A673 (cell line): ENCODE data around the gene PHYH. TPM values are rescaled to one million over a fixed set of nuclear protein-coding genes. Genes with fewer than 3 reads are reported as not detected.

ENCODE experiments used
- BruUV-seq: library from RNA; stranded (reverse); fragments of 400-500 nt; replicated peaks from 2 replicates; lab custom pipeline; 2021; lab: Mats Ljungman, UMichigan
- CTCF ChIA-PET: fragments of 300-600 bp; sonication (Branson Sonifier 250); formaldehyde crosslinking; loops from one replicate; lab custom pipeline; 2022; ENCODE audit warnings: antibody characterized with exemption; lab: Charles Lee
- POLR2A ChIA-PET: fragments of 300-600 bp; sonication (Branson Sonifier 250); formaldehyde crosslinking; loops from one replicate; lab custom pipeline; 2022; ENCODE audit warnings: antibody characterized with exemption; ENCODE audit not compliant: low non-redundant PET; lab: Charles Lee
- DNase-seq: peaks from one replicate; pipeline ENCODE4 v3.0.0-alpha.2; 2015; ENCODE audit warnings: low spot score
- H3K27ac ChIP-seq: fragments of 200-600 bp; sonication (generic); 2 replicates; pipeline ENCODE4 v1.5.1; 2016; ENCODE audit warnings: mixed run types, low read depth, mild to moderate bottlenecking, mixed read lengths, antibody characterized with exemption, low read length; ENCODE audit not compliant: poor library complexity, severe bottlenecking
- H3K27me3 ChIP-seq: fragments of 200-600 bp; sonication (generic); replicated peaks from 2 replicates; pipeline ENCODE4 v1.6.1; 2017; ENCODE audit warnings: mixed run types, low read depth, mild to moderate bottlenecking, mixed read lengths, antibody characterized with exemption, low read length; ENCODE audit not compliant: insufficient read depth, poor library complexity
- H3K36me3 ChIP-seq: fragments of 200-600 bp; sonication (generic); 2 replicates; pipeline ENCODE4 v1.6.1; 2016; ENCODE audit warnings: mixed run types, mild to moderate bottlenecking, mixed read lengths, antibody characterized with exemption, low read length; ENCODE audit not compliant: insufficient read depth, poor library complexity, severe bottlenecking
- H3K4me1 ChIP-seq: fragments of 200-600 bp; sonication (generic); 2 replicates; pipeline ENCODE4 v1.6.1; 2017; ENCODE audit warnings: mixed run types, mild to moderate bottlenecking, mixed read lengths, antibody characterized with exemption, low read length; ENCODE audit not compliant: insufficient read depth, poor library complexity, severe bottlenecking
- H3K4me3 ChIP-seq: fragments of 200-600 bp; sonication (generic); 2 replicates; pipeline ENCODE4 v1.5.1; 2016; ENCODE audit warnings: low read depth, mixed run types, mild to moderate bottlenecking, mixed read lengths, low read length; ENCODE audit not compliant: poor library complexity, severe bottlenecking
- H3K9me3 ChIP-seq: fragments of 200-600 bp; sonication (generic); 2 replicates; pipeline ENCODE4 v1.6.1; 2016; ENCODE audit warnings: mixed run types, low read depth, mild to moderate bottlenecking, mixed read lengths, antibody characterized with exemption, low read length; ENCODE audit not compliant: poor library complexity, severe bottlenecking
- EZH2 ChIP-seq: fragments of 200-600 bp; sonication (generic); IDR thresholded peaks from 2 replicates; pipeline ENCODE4 v1.6.1; 2017; ENCODE audit warnings: borderline replicate concordance, low read depth, mild to moderate bottlenecking, mixed read lengths, antibody characterized with exemption, low read length; ENCODE audit not compliant: poor library complexity, severe bottlenecking
- intact Hi-C: fragments of 100-400 bp; cut with micrococcal nuclease; formaldehyde crosslinking; loops from one replicate; pipeline ENCODE4 v1.10.0; 2022; ENCODE audit not compliant: unreplicated experiment
- total RNA-seq: library from RNA; stranded (reverse); gene quantifications from 2 replicates; pipeline ENCODE4 v1.2.3, GENCODE V29; 2021
- TF ChIP-seq, protein P1 (sequence below): fragments of 300-800, 200-600 bp; sonication (generic); conservative IDR thresholded peaks from 2 replicates; pipeline ENCODE4 v1.5.1; 2017; ENCODE audit warnings: low read depth, mild to moderate bottlenecking, antibody characterized with exemption, low read length, moderate library complexity, mixed read lengths

PHYH gene
- total RNA-seq, 1 experiment from 2014 or later, result 5.1 TPM

DNA sequence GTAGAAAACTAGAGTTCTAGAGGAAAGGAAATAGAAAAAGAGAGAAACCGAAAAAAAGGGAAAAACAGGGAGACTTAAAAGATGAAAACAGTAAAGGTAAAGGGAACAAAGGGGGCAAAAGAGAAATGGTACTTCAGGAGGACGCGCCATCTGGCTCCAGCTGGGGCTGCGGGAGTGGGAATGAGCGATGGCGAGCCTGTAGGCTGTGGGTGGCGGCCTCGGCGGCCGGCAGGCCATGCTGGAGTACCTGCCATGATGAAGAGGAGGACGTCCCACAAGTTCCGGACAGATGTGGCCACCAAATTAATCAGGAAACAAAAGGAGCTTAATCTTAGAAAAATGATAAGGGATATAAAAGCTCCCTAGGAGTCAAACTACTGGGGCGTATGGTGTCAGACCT is 21.7 kb upstream of the PHYH start:
- Histone ChIP-seq H3K27me3 (no peaks in the 10 kb centered on the region), H3K4me1 (no peaks in the 10 kb centered on the region), H3K27ac (no peak overlapping the region), H3K36me3 (peaks cover 55% of the 10 kb centered on the region), H3K4me3 (no peak overlapping the region), H3K9me3 (no peaks in the 10 kb centered on the region)
- CTCF ChIA-PET, result no interaction called here
- intact Hi-C loops, result no loop called here
- BruUV-seq, result no TSS peak
- POLR2A ChIA-PET, result no interaction called here
- no peak for DNase-seq
- no peak for TF ChIP-seq EZH2
- TF ChIP-seq, protein P1, sequence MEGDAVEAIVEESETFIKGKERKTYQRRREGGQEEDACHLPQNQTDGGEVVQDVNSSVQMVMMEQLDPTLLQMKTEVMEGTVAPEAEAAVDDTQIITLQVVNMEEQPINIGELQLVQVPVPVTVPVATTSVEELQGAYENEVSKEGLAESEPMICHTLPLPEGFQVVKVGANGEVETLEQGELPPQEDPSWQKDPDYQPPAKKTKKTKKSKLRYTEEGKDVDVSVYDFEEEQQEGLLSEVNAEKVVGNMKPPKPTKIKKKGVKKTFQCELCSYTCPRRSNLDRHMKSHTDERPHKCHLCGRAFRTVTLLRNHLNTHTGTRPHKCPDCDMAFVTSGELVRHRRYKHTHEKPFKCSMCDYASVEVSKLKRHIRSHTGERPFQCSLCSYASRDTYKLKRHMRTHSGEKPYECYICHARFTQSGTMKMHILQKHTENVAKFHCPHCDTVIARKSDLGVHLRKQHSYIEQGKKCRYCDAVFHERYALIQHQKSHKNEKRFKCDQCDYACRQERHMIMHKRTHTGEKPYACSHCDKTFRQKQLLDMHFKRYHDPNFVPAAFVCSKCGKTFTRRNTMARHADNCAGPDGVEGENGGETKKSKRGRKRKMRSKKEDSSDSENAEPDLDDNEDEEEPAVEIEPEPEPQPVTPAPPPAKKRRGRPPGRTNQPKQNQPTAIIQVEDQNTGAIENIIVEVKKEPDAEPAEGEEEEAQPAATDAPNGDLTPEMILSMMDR, result no peak

DNA sequence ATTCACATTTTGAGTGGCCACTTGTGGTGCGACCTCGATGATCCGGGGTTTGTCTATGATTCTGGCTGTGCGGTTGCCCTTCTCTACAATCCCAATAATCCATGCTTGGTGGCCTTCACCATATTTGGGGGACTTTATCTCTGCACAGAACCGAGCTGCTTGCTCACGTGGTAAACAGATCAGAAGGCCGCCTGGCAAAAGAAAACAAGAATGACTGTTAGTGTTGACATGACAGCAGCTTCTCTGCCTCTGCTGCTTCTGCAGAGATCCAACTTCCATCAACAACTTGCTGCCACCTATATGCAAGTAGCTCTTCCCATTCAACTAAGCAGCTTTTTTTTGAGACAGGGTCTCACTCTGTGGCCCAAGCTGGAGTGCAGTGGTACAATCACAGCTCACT is 19.3 kb upstream of the PHYH start:
- TF ChIP-seq, protein P1, result no peak
- no peak for TF ChIP-seq EZH2
- DNase-seq, result no peak
- H3K27me3 ChIP-seq, result no peaks in the 10 kb centered on the region
- no TSS peak for BruUV-seq
- no peaks in the 10 kb centered on the region for H3K9me3 ChIP-seq
- intact Hi-C loops, result no loop called here
- peaks cover 34% of the 10 kb centered on the region for H3K36me3 ChIP-seq
- H3K27ac ChIP-seq, result no peak overlapping the region
- H3K4me3 ChIP-seq, result no peak overlapping the region
- POLR2A ChIA-PET, result no interaction called here
- CTCF ChIA-PET, result no interaction called here
- H3K4me1 ChIP-seq, result no peaks in the 10 kb centered on the region

DNA sequence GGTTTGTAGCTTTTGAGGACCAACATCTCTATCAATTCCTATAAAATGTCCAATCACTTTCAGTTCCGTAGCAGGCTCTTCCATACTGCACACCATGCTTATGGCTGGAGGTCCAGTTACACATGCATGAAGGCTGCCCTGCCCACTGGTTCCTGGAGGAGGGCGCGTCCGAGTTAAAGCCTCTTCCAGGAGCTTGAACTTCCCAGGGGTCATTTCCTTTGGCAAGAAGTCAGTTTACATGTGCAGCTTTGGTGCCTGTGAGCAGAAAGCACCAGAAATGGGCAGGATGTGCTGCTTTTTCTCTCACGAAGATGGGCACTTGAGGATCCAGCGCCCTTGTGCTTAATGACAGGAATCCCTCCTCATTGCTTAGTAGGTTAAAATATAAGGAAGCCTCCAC is 17.6 kb upstream of the PHYH start:
- H3K27me3 ChIP-seq, result no peaks in the 10 kb centered on the region
- no peak overlapping the region for H3K4me3 ChIP-seq
- DNase-seq, result no peak
- H3K4me1 ChIP-seq, result no peaks in the 10 kb centered on the region
- no peak overlapping the region for H3K27ac ChIP-seq
- no peaks in the 10 kb centered on the region for H3K9me3 ChIP-seq
- ChIA-PET POLR2A (no interaction called here), CTCF (interaction anchor here (0.6 kb wide), 1 partner anchor 14 kb away, joined by 6 read pairs; no protein-coding TSS in a partner anchor)
- H3K36me3 ChIP-seq, result peaks cover 23% of the 10 kb centered on the region
- intact Hi-C loops, result no loop called here
- BruUV-seq, result TSS peak; percentile 28
- TF ChIP-seq, protein P1, result no peak
